GM18870 (cell line): ENCODE measurements around the gene SLC9A8.
"Not testable (repeated sequence)": the region's sequence is repeated elsewhere in the genome, so short reads cannot be mapped to it uniquely, and the experiment has no call there.

Source experiments
- ATAC-seq: cut with Tn5 transposase; IDR thresholded peaks from one replicate; pipeline ENCODE4 v1.9.1; 2021; ENCODE audit warnings: moderate library complexity; ENCODE audit not compliant: unreplicated experiment

Gene SLC9A8

GRCh38 chr20:49812507-49813304 is at the start of gene SLC9A8:
Gene SLC9A8 (plus strand): TSS chr20:49812828. CDS start chr20:49812923, 95 bp downstream.
- ATAC-seq: peak; percentile 65

GRCh38 chr20:49762940-49763766 is 49.5 kb upstream of the SLC9A8 start:
- no peak for ATAC-seq

- ATAC-seq: no peak
These were observed 47.3 kb upstream of the SLC9A8 start for GRCh38 chr20:49765413-49765736.

GRCh38 chr20:49765846-49766541 is 46.6 kb upstream of the SLC9A8 start:
- ATAC-seq: no peak

- no peak for ATAC-seq
These were observed 45.6 kb upstream of the SLC9A8 start for GRCh38 chr20:49766979-49767521.

GRCh38 chr20:49768204-49769047 is 44.2 kb upstream of the SLC9A8 start:
- ATAC-seq: no peak

GRCh38 chr20:49769048-49769581 is 43.5 kb upstream of the SLC9A8 start:
- ATAC-seq: no peak

- ATAC-seq: no peak
These were observed 42.0 kb upstream of the SLC9A8 start for GRCh38 chr20:49770634-49771033.

- ATAC-seq: not testable (repeated sequence)
These were observed 38.4 kb upstream of the SLC9A8 start for GRCh38 chr20:49774213-49774612.

GRCh38 chr20:49775229-49775693 is 37.4 kb upstream of the SLC9A8 start:
- no peak for ATAC-seq

GRCh38 chr20:49779972-49780371 is 32.7 kb upstream of the SLC9A8 start:
- ATAC-seq: no peak

GRCh38 chr20:49781676-49782075 is 31.0 kb upstream of the SLC9A8 start:
- ATAC-seq: no peak

- ATAC-seq: not testable (repeated sequence)
These were observed 30.2 kb upstream of the SLC9A8 start for GRCh38 chr20:49782439-49782838.

- ATAC-seq: not testable (repeated sequence)
These were observed 29.3 kb upstream of the SLC9A8 start for GRCh38 chr20:49783021-49783995.

GRCh38 chr20:49784291-49784690 is 28.3 kb upstream of the SLC9A8 start:
- ATAC-seq: no peak

- ATAC-seq: no peak
These were observed 27.3 kb upstream of the SLC9A8 start for GRCh38 chr20:49785149-49785851.

- ATAC-seq: peak; percentile 79
These were observed 26.8 kb upstream of the SLC9A8 start for GRCh38 chr20:49785852-49786175.

GRCh38 chr20:49786196-49786595 is 26.4 kb upstream of the SLC9A8 start:
- no peak for ATAC-seq
